Measurements from ENCODE around the gene SERGEF. TPM values are rescaled to one million over a fixed set of nuclear protein-coding genes. Genes with fewer than 3 reads are reported as not detected.

The SERGEF gene
- total RNA-seq, 1 donor from 2014 or later = 17.6 TPM

- H4K20me1 ChIP-seq (ENCODE audit: insufficient read depth, low read length) = no peaks in the 10 kb centered on the region
- no peaks in the 10 kb centered on the region for H3K27me3 ChIP-seq (ENCODE audit: insufficient read depth, low read length)
- DNase-seq (ENCODE audit: low read depth) (no peak), FAIRE-seq (no peak)
- no peak overlapping the region for H3K4me2 ChIP-seq (ENCODE audit: low read length)
- H2AFZ ChIP-seq (ENCODE audit: low read depth, low read length) = no peak overlapping the region
- H3K4me1 Mint-ChIP-seq (ENCODE audit: low read depth, unreplicated experiment) = no peaks in the 10 kb centered on the region
- no peaks in the 10 kb centered on the region for H3K36me3 ChIP-seq (ENCODE audit: insufficient read depth, low read length)
- H3K4me3 ChIP-seq (ENCODE audit: insufficient read depth, low read depth, low read length) = no peak overlapping the region
- no peak overlapping the region for H3K27ac ChIP-seq (ENCODE audit: low read depth, low read length)
- no peak for TF ChIP-seq EZH2 (IDR thresholded peaks at IDR 0.05; ENCODE audit: insufficient read depth, low read length)
- TF ChIP-seq, protein P1, sequence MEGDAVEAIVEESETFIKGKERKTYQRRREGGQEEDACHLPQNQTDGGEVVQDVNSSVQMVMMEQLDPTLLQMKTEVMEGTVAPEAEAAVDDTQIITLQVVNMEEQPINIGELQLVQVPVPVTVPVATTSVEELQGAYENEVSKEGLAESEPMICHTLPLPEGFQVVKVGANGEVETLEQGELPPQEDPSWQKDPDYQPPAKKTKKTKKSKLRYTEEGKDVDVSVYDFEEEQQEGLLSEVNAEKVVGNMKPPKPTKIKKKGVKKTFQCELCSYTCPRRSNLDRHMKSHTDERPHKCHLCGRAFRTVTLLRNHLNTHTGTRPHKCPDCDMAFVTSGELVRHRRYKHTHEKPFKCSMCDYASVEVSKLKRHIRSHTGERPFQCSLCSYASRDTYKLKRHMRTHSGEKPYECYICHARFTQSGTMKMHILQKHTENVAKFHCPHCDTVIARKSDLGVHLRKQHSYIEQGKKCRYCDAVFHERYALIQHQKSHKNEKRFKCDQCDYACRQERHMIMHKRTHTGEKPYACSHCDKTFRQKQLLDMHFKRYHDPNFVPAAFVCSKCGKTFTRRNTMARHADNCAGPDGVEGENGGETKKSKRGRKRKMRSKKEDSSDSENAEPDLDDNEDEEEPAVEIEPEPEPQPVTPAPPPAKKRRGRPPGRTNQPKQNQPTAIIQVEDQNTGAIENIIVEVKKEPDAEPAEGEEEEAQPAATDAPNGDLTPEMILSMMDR (IDR thresholded peaks at IDR 0.05; ENCODE audit: insufficient read depth, low read depth, low read length) = no peak
- H3K9me3 Mint-ChIP-seq (ENCODE audit: unreplicated experiment) = no peaks in the 10 kb centered on the region
- H3K4me1 ChIP-seq (ENCODE audit: insufficient read depth, low read length) = no peaks in the 10 kb centered on the region
- H3K9ac ChIP-seq (ENCODE audit: low read length) = no peak overlapping the region
- no peaks in the 10 kb centered on the region for H3K79me2 ChIP-seq (ENCODE audit: insufficient read depth, low read length)
- peaks cover 4% of the 10 kb centered on the region for H3K27me3 Mint-ChIP-seq (ENCODE audit: low read depth, unreplicated experiment)
- no peak overlapping the region for H3K27ac Mint-ChIP-seq (ENCODE audit: unreplicated experiment)
- no peaks in the 10 kb centered on the region for H3K36me3 Mint-ChIP-seq (ENCODE audit: low read depth, unreplicated experiment)
- no peaks in the 10 kb centered on the region for H3K9me3 ChIP-seq (ENCODE audit: insufficient read depth, low read depth, low read length)
- no peak overlapping the region for H3K4me3 Mint-ChIP-seq (ENCODE audit: unreplicated experiment)
Measured at GRCh38 chr11:18056561-18057181, 43.8 kb upstream of the SERGEF start.

- Mint-ChIP-seq H3K36me3 (ENCODE audit: low read depth, unreplicated experiment) (no peaks in the 10 kb centered on the region), H3K4me3 (ENCODE audit: unreplicated experiment) (no peak overlapping the region), H3K9me3 (ENCODE audit: unreplicated experiment) (no peaks in the 10 kb centered on the region), H3K4me1 (ENCODE audit: low read depth, unreplicated experiment) (no peaks in the 10 kb centered on the region), H3K27ac (ENCODE audit: unreplicated experiment) (no peak overlapping the region), H3K27me3 (ENCODE audit: low read depth, unreplicated experiment) (peaks cover 4% of the 10 kb centered on the region)
- Histone ChIP-seq H3K36me3 (ENCODE audit: insufficient read depth, low read length) (no peaks in the 10 kb centered on the region), H3K27ac (ENCODE audit: low read depth, low read length) (no peak overlapping the region), H2AFZ (ENCODE audit: low read depth, low read length) (no peak overlapping the region), H3K9me3 (ENCODE audit: insufficient read depth, low read depth, low read length) (no peaks in the 10 kb centered on the region), H3K4me1 (ENCODE audit: insufficient read depth, low read length) (no peaks in the 10 kb centered on the region), H4K20me1 (ENCODE audit: insufficient read depth, low read length) (no peaks in the 10 kb centered on the region), H3K4me2 (ENCODE audit: low read length) (no peak overlapping the region), H3K79me2 (ENCODE audit: insufficient read depth, low read length) (no peaks in the 10 kb centered on the region), H3K4me3 (ENCODE audit: insufficient read depth, low read depth, low read length) (no peak overlapping the region), H3K9ac (ENCODE audit: low read length) (no peak overlapping the region), H3K27me3 (ENCODE audit: insufficient read depth, low read length) (no peaks in the 10 kb centered on the region)
- no peak for FAIRE-seq
- no peak for DNase-seq (ENCODE audit: low read depth)
- no peak for TF ChIP-seq EZH2 (IDR thresholded peaks at IDR 0.05; ENCODE audit: insufficient read depth, low read length)
- TF ChIP-seq, protein P1 (IDR thresholded peaks at IDR 0.05; ENCODE audit: insufficient read depth, low read depth, low read length) = no peak
Measured at GRCh38 chr11:18054511-18055103, 41.8 kb upstream of the SERGEF start.

DNA sequence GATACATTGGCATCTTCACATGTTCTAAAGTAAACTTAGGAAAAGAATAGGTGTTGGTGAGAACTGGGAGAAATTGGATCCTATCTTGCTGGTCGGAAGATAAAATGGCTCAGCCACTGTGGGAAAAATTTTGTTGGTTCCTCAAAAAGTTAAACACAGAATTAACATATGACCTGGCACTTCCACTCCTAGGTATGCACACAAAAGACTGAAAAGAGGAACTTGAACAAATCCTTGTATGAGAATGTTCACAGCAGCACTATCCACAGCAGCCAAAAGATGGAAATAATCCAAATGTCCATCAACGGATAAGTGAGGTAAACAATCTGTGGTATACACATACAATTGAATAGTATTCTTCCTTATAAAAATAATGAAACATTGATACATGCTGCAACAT, 38.0 kb upstream of the SERGEF start:
- Histone ChIP-seq H3K9me3 (ENCODE audit: insufficient read depth, low read depth, low read length) (no peaks in the 10 kb centered on the region), H3K4me1 (ENCODE audit: insufficient read depth, low read length) (no peaks in the 10 kb centered on the region), H2AFZ (ENCODE audit: low read depth, low read length) (no peak overlapping the region), H4K20me1 (ENCODE audit: insufficient read depth, low read length) (no peaks in the 10 kb centered on the region), H3K9ac (ENCODE audit: low read length) (no peak overlapping the region), H3K27ac (ENCODE audit: low read depth, low read length) (no peak overlapping the region), H3K4me2 (ENCODE audit: low read length) (no peak overlapping the region), H3K4me3 (ENCODE audit: insufficient read depth, low read depth, low read length) (no peak overlapping the region), H3K27me3 (ENCODE audit: insufficient read depth, low read length) (peaks cover 1% of the 10 kb centered on the region), H3K79me2 (ENCODE audit: insufficient read depth, low read length) (no peaks in the 10 kb centered on the region), H3K36me3 (ENCODE audit: insufficient read depth, low read length) (no peaks in the 10 kb centered on the region)
- FAIRE-seq = no peak
- Mint-ChIP-seq H3K9me3 (ENCODE audit: unreplicated experiment) (peaks cover 8% of the 10 kb centered on the region), H3K4me3 (ENCODE audit: unreplicated experiment) (no peak overlapping the region), H3K27ac (ENCODE audit: unreplicated experiment) (no peak overlapping the region), H3K36me3 (ENCODE audit: low read depth, unreplicated experiment) (no peaks in the 10 kb centered on the region), H3K4me1 (ENCODE audit: low read depth, unreplicated experiment) (no peaks in the 10 kb centered on the region), H3K27me3 (ENCODE audit: low read depth, unreplicated experiment) (peaks cover 26% of the 10 kb centered on the region)
- TF ChIP-seq, protein P1 (IDR thresholded peaks at IDR 0.05; ENCODE audit: insufficient read depth, low read depth, low read length) = no peak
- no peak for DNase-seq (ENCODE audit: low read depth)

Data from astrocyte (in vitro differentiated cells and primary cell).